Neural progenitor cell (in vitro differentiated cells): ENCODE results near the gene FAM13C. TPM values are rescaled to one million over a fixed set of nuclear protein-coding genes. Genes with fewer than 3 reads are reported as not detected.
A peak's percentile ranks its signal among the peaks of the same experiment; 100 is the strongest.

ENCODE experiments used
- DNase-seq: peaks from one replicate; pipeline ENCODE4 v3.0.0-alpha.2; 2016; ENCODE audit warnings: low spot score
- H2AFZ ChIP-seq: fragments of 200-600 bp; sonication (generic); replicated peaks from 2 replicates; pipeline ENCODE4 v1.6.1; 2016; ENCODE audit warnings: antibody characterized with exemption
- H3F3A ChIP-seq: fragments of 200-600 bp; sonication (generic); 2 replicates; pipeline ENCODE4 v1.6.1; 2016; ENCODE audit warnings: antibody characterized with exemption, low read depth
- H3K27ac ChIP-seq: fragments of 200-600 bp; sonication (generic); 2 replicates; pipeline ENCODE4 v1.5.1; 2016; ENCODE audit warnings: mild to moderate bottlenecking
- H3K27me3 ChIP-seq: fragments of 200-600 bp; sonication (generic); 2 replicates; pipeline ENCODE4 v1.6.1; 2016; ENCODE audit warnings: mild to moderate bottlenecking, moderate library complexity
- H3K36me3 ChIP-seq: fragments of 200-600 bp; sonication (generic); 2 replicates; pipeline ENCODE4 v1.5.1; 2016
- H3K4me1 ChIP-seq: fragments of 200-600 bp; sonication (generic); 2 replicates; pipeline ENCODE4 v1.6.1; 2016; ENCODE audit warnings: mixed run types
- H3K4me2 ChIP-seq: fragments of 200-600 bp; sonication (generic); 2 replicates; pipeline ENCODE4 v1.6.1; 2016
- H3K4me3 ChIP-seq: fragments of 200-600 bp; sonication (generic); 2 replicates; pipeline ENCODE4 v1.5.1; 2016
- H3K79me2 ChIP-seq: fragments of 200-600 bp; sonication (generic); 2 replicates; pipeline ENCODE4 v1.6.1; 2016; ENCODE audit warnings: low read depth
- H3K9ac ChIP-seq: fragments of 200-600 bp; sonication (generic); 2 replicates; pipeline ENCODE4 v1.6.1; 2016
- H3K9me3 ChIP-seq: fragments of 200-600 bp; sonication (generic); 2 replicates; pipeline ENCODE4 v1.5.1; 2016; ENCODE audit warnings: low read depth
- H4K20me1 ChIP-seq: fragments of 200-600 bp; sonication (generic); 2 replicates; pipeline ENCODE4 v1.6.1; 2016; ENCODE audit warnings: low read depth
- H3K27ac Mint-ChIP-seq: 3 replicates; pipeline ENCODE4 v1.8.0; 2021; ENCODE audit warnings: mixed read lengths
- H3K27me3 Mint-ChIP-seq: 2 replicates; pipeline ENCODE4 v1.8.0; 2022; ENCODE audit warnings: low read depth, mild to moderate bottlenecking, inconsistent platforms, moderate library complexity, mixed read lengths; ENCODE audit not compliant: insufficient read depth
- H3K36me3 Mint-ChIP-seq: 3 replicates; pipeline ENCODE4 v1.8.0; 2021; ENCODE audit warnings: mixed read lengths
- H3K4me1 Mint-ChIP-seq: 3 replicates; pipeline ENCODE4 v1.8.0; 2021; ENCODE audit warnings: mixed read lengths
- H3K4me3 Mint-ChIP-seq: 3 replicates; pipeline ENCODE4 v1.8.0; 2021; ENCODE audit warnings: mild to moderate bottlenecking, moderate library complexity, mixed read lengths
- H3K9me3 Mint-ChIP-seq: 3 replicates; pipeline ENCODE4 v1.8.0; 2020; ENCODE audit warnings: mixed read lengths
- CTCF ChIP-seq: fragments of 200-600 bp; sonication (generic); IDR thresholded peaks from 2 replicates; pipeline ENCODE4 v1.5.1; 2017; ENCODE audit warnings: antibody characterized with exemption, mild to moderate bottlenecking
- EZH2 ChIP-seq: fragments of 200-600 bp; sonication (generic); IDR thresholded peaks from 2 replicates; pipeline ENCODE4 v1.6.1; 2017; ENCODE audit warnings: antibody characterized with exemption, mild to moderate bottlenecking, moderate library complexity
- EZH2phosphoT487 ChIP-seq: fragments of 200-600 bp; sonication (generic); IDR thresholded peaks from 2 replicates; pipeline ENCODE4 v1.6.1; 2017; ENCODE audit warnings: antibody characterized with exemption
- total RNA-seq: library from RNA; depleted of rRNA; stranded (reverse); fragments of >200 nt; gene quantifications from 2 replicates; pipeline ENCODE4 v1.2.3, GENCODE V29; 2015; ENCODE audit warnings: low replicate concordance

Gene FAM13C
- total RNA-seq, 1 donor from 2014 or later = 3.1 TPM

DNA sequence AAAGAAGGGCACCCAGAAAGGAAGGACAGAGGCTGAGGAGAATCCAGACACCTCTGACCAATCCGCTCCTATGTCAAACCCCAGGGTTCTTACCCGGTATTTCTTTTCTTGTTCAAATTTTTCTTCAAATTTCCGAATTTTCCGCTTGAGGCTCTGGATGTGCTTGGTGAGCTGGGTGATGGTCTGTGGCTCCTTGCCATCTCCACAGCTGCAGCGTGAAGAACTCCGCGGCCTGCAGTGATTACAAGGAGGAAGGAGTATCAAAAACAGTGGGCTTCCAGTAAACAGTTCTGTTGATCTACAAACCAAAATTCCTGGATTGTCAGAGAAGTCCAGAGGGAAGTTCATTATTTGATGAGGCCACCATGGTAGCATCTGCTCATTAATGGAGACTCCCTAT, 93.9 kb downstream of the FAM13C start:
- no peak overlapping the region for H3K4me3 Mint-ChIP-seq
- Histone ChIP-seq H2AFZ (no peak overlapping the region), H3K36me3 (no peaks in the 10 kb centered on the region), H3K9me3 (no peaks in the 10 kb centered on the region), H3K79me2 (no peaks in the 10 kb centered on the region), H4K20me1 (no peaks in the 10 kb centered on the region), H3K4me2 (no peak overlapping the region), H3K27ac (no peak overlapping the region), H3F3A (no peaks in the 10 kb centered on the region), H3K4me3 (no peak overlapping the region), H3K27me3 (no peaks in the 10 kb centered on the region), H3K9ac (no peak overlapping the region), H3K4me1 (peaks cover 3% of the 10 kb centered on the region)
- TF ChIP-seq EZH2phosphoT487 = no peak
- peaks cover 2% of the 10 kb centered on the region for H3K4me1 Mint-ChIP-seq
- no peak for DNase-seq
- H3K27me3 Mint-ChIP-seq = no peaks in the 10 kb centered on the region
- H3K36me3 Mint-ChIP-seq = no peaks in the 10 kb centered on the region
- no peak overlapping the region for H3K27ac Mint-ChIP-seq
- no peaks in the 10 kb centered on the region for H3K9me3 Mint-ChIP-seq

- TF ChIP-seq EZH2 = no peak
- TF ChIP-seq CTCF = no peak
- TF ChIP-seq EZH2phosphoT487 = no peak
- Mint-ChIP-seq H3K9me3 (no peaks in the 10 kb centered on the region), H3K4me1 (peaks cover 2% of the 10 kb centered on the region), H3K27ac (no peak overlapping the region), H3K36me3 (no peaks in the 10 kb centered on the region), H3K27me3 (no peaks in the 10 kb centered on the region), H3K4me3 (no peak overlapping the region)
- H3K4me3 ChIP-seq = no peak overlapping the region
- no peaks in the 10 kb centered on the region for H4K20me1 ChIP-seq
- no peaks in the 10 kb centered on the region for H3K27me3 ChIP-seq
- H3K27ac ChIP-seq = no peak overlapping the region
- H3F3A ChIP-seq = no peaks in the 10 kb centered on the region
- H3K9me3 ChIP-seq = no peaks in the 10 kb centered on the region
- H3K79me2 ChIP-seq = no peaks in the 10 kb centered on the region
- H2AFZ ChIP-seq = no peak overlapping the region
- no peak for DNase-seq
- H3K9ac ChIP-seq = no peak overlapping the region
- no peaks in the 10 kb centered on the region for H3K36me3 ChIP-seq
- peaks cover 2% of the 10 kb centered on the region for H3K4me1 ChIP-seq
- no peak overlapping the region for H3K4me2 ChIP-seq
Observed at GRCh38 chr10:59266321-59266720, 96.0 kb downstream of the FAM13C start.

DNA sequence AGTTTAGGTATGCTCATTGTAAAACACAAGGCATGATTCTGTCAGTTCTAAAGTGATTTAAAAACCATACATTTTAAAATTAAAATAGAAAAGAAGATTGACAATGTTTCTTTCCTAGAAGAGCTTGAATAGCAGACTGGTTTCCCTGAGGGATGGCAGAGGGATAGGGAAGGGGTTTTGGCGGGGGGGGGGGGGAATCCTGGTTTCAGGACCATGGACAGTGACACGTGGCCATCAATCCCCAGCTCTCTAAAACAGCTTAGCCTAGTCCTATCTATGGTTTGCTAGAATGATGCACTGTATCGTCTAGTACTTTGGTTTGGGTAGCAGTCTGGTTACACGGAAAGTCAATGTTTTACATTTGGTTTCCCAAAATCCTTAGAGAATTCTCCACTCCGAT, 97.2 kb downstream of the FAM13C start:
- no peak for TF ChIP-seq EZH2phosphoT487
- TF ChIP-seq CTCF = no peak
- no peak for TF ChIP-seq EZH2
- DNase-seq = peak; percentile 41
- Histone ChIP-seq H4K20me1 (no peaks in the 10 kb centered on the region), H3F3A (no peaks in the 10 kb centered on the region), H3K27me3 (no peaks in the 10 kb centered on the region), H3K79me2 (no peaks in the 10 kb centered on the region), H3K9me3 (no peaks in the 10 kb centered on the region), H2AFZ (no peak overlapping the region), H3K9ac (no peak overlapping the region), H3K36me3 (no peaks in the 10 kb centered on the region), H3K4me3 (no peak overlapping the region), H3K27ac (no peak overlapping the region), H3K4me2 (no peak overlapping the region), H3K4me1 (no peaks in the 10 kb centered on the region)
- H3K4me1 Mint-ChIP-seq = no peaks in the 10 kb centered on the region
- H3K4me3 Mint-ChIP-seq = no peak overlapping the region
- no peaks in the 10 kb centered on the region for H3K9me3 Mint-ChIP-seq
- no peak overlapping the region for H3K27ac Mint-ChIP-seq
- no peaks in the 10 kb centered on the region for H3K27me3 Mint-ChIP-seq
- no peaks in the 10 kb centered on the region for H3K36me3 Mint-ChIP-seq

DNA sequence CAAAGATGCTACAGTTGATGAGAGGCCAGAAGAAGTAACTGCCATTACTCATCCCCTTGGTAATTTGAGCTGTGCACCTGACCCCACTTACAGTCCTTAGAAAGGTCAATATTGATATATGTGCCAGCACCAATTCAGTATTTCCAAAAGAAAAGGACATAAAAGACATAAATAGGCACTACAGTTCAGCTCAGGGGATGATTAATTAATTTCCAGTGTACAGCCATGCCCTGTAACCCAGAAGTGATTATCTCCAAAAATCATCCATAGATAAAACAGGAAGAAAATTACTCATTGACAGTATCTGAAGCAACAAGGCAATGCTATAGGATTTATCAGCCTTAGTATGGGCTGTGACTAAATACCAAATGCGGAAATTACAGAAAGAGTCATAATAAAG, 103.5 kb downstream of the FAM13C start:
- H3K27me3 Mint-ChIP-seq = no peaks in the 10 kb centered on the region
- no peaks in the 10 kb centered on the region for H3K4me1 Mint-ChIP-seq
- no peaks in the 10 kb centered on the region for H4K20me1 ChIP-seq
- H3K27ac Mint-ChIP-seq = no peak overlapping the region
- H3F3A ChIP-seq = no peaks in the 10 kb centered on the region
- DNase-seq = no peak
- no peaks in the 10 kb centered on the region for H3K27me3 ChIP-seq
- no peaks in the 10 kb centered on the region for H3K36me3 ChIP-seq
- TF ChIP-seq CTCF (no peak), EZH2phosphoT487 (no peak), EZH2 (no peak)
- no peak overlapping the region for H3K4me3 ChIP-seq
- no peaks in the 10 kb centered on the region for H3K36me3 Mint-ChIP-seq
- no peaks in the 10 kb centered on the region for H3K9me3 Mint-ChIP-seq
- H3K27ac ChIP-seq = no peak overlapping the region
- H2AFZ ChIP-seq = no peak overlapping the region
- no peaks in the 10 kb centered on the region for H3K79me2 ChIP-seq
- H3K4me2 ChIP-seq = no peak overlapping the region
- H3K9ac ChIP-seq = no peak overlapping the region
- H3K4me3 Mint-ChIP-seq = no peak overlapping the region
- no peaks in the 10 kb centered on the region for H3K4me1 ChIP-seq
- H3K9me3 ChIP-seq = no peaks in the 10 kb centered on the region
